Aorta (tissue), 5 donors: Measurements from ENCODE around the gene CDC5L. TPM values are rescaled to one million over a fixed set of nuclear protein-coding genes. Genes with fewer than 3 reads are reported as not detected.

ENCODE experiments used
- ATAC-seq: fragments of 200-7000 bp; cut with Tn5 transposase; one replicate; pipeline ENCODE4 v1.9.1; 2022; ENCODE audit warnings: moderate library complexity; ENCODE audit not compliant: low FRiP score
- DNase-seq, 2 donors: peaks; one replicate each; pipeline ENCODE4 v3.0.0-alpha.2; 2020
- H3K27ac ChIP-seq, 2 donors: one replicate each; pipeline ENCODE4 v1.5.1; 2013; ENCODE audit warnings: low read length in 2 of 2, mild to moderate bottlenecking in 2 of 2, moderate library complexity in 2 of 2, control low read depth in 1 of 2, inconsistent platforms in 1 of 2, low read depth in 1 of 2
- H3K27me3 ChIP-seq, 2 donors: one replicate each; pipeline ENCODE4 v1.6.1; 2013; ENCODE audit warnings: control low read depth in 1 of 2, low read length in 1 of 2, mild to moderate bottlenecking in 1 of 2, moderate library complexity in 1 of 2; ENCODE audit not compliant: insufficient read depth in 2 of 2, control insufficient read depth in 1 of 2
- H3K36me3 ChIP-seq, 2 donors: one replicate each; pipeline ENCODE4 v1.6.1; 2013; ENCODE audit warnings: control low read depth in 1 of 2, low read length in 1 of 2, mild to moderate bottlenecking in 1 of 2; ENCODE audit not compliant: insufficient read depth in 2 of 2, control insufficient read depth in 1 of 2
- H3K4me1 ChIP-seq, 2 donors: one replicate each; pipeline ENCODE4 v1.6.1; 2013; ENCODE audit warnings: low read length in 2 of 2, control low read depth in 1 of 2, mild to moderate bottlenecking in 1 of 2, moderate library complexity in 1 of 2; ENCODE audit not compliant: insufficient read depth in 2 of 2, control insufficient read depth in 1 of 2
- H3K4me3 ChIP-seq, 2 donors: one replicate each; pipeline ENCODE4 v1.5.1; 2013; ENCODE audit warnings: low read length in 2 of 2, control low read depth in 1 of 2, mild to moderate bottlenecking in 1 of 2
- H3K9me3 ChIP-seq: one replicate; pipeline ENCODE4 v1.6.1; 2013; ENCODE audit warnings: mild to moderate bottlenecking, low read length; ENCODE audit not compliant: control insufficient read depth
- WGBS, 2 donors: extraction: QIAGEN DNeasy Blood & Tissue Kit; methylation state at CpG; one replicate each; pipeline ENCODE4 v1.1.7; 2013; 5-methylcytosine and 5-hydroxymethylcytosine counted together
- intact Hi-C, 2 donors: fragments of 100-400 bp; cut with DNase I; formaldehyde crosslinking; loops; one replicate each; pipeline versions ENCODE4 v1.14.2 to v1.15.0; 2022
- microRNA-seq, 2 donors: library from miRNA; unstranded; fragments of <30 nt; microRNA quantifications; one replicate each; pipeline ENCODE4 v1.2.0, GENCODE V29; 2020
- polyA plus RNA-seq, 2 donors: library from polyadenylated mRNA; stranded (reverse); fragments of 200-250 nt; gene quantifications; one replicate each; pipeline ENCODE4 v1.2.3, GENCODE V29; 2013
- total RNA-seq, 2 donors: library from RNA; stranded (reverse); fragmentation: NEBNext Ultra II Directional; extraction: Animal tissue kit (Norgen Biotek cat#: 25700); gene quantifications; one replicate each; pipeline ENCODE4 v1.2.1, GENCODE V29; 2021
- donor health status: healthy with polysubstance abuse.
- donor health status: Bipolar disorder and iron deficiency.
- donor health status: DM: no; HTN: no; CAD: no.
- donor health status: DM: no; HTN: no; CAD: no.
- donor health status: DM: yes; HTN: yes; CAD: no.

Gene CDC5L
- total and polyA plus RNA-seq, 4 donors: 7.0 to 22.6 (median 13.9) TPM

GRCh38 chr6:44496665-44497369 lies 109.3 kb downstream of the CDC5L start:
- DNase-seq (no peak), ATAC-seq (no peak)
- 48 to 49% methylated on average over 9 of the region's 9 CpGs for WGBS, 2 donors
- Histone ChIP-seq H3K27me3 (no peaks in the 10 kb centered on the region), H3K36me3 (no peaks in the 10 kb centered on the region), H3K4me1 (no peaks in the 10 kb centered on the region), H3K9me3 (peaks cover 1% of the 10 kb centered on the region), H3K27ac (no peak overlapping the region), H3K4me3 (no peak overlapping the region)
- intact Hi-C loops: no loop called here

- Histone ChIP-seq H3K9me3 (peaks cover 1% of the 10 kb centered on the region), H3K27me3 (no peaks in the 10 kb centered on the region), H3K27ac (no peak overlapping the region), H3K36me3 (no peaks in the 10 kb centered on the region), H3K4me3 (no peak overlapping the region), H3K4me1 (no peaks in the 10 kb centered on the region)
- DNase-seq: no peak
- no peak for ATAC-seq
- 94% methylated on average over 5 of the region's 5 CpGs for WGBS, 2 donors
- intact Hi-C loops: no loop called here
These were observed 110.3 kb downstream of the CDC5L start for GRCh38 chr6:44497807-44498206.

GRCh38 chr6:44498436-44498835 lies 110.9 kb downstream of the CDC5L start:
- intact Hi-C loops: no loop called here

GRCh38 chr6:44499609-44500008 lies 112.1 kb downstream of the CDC5L start:
- WGBS, 2 donors: 86 to 87% methylated on average over 5 of the region's 5 CpGs
- intact Hi-C loops: no loop called here

More at GRCh38 chr6:44498436-44498835, 110.9 kb downstream of the CDC5L start:
- ATAC-seq: no peak
- no peaks in the 10 kb centered on the region for H3K4me1 ChIP-seq
- WGBS, 2 donors: 91% methylated on average over 5 of the region's 5 CpGs
- no peaks in the 10 kb centered on the region for H3K27me3 ChIP-seq
- no peaks in the 10 kb centered on the region for H3K36me3 ChIP-seq
- H3K9me3 ChIP-seq: peaks cover 1% of the 10 kb centered on the region
- no peak overlapping the region for H3K27ac ChIP-seq
- H3K4me3 ChIP-seq: no peak overlapping the region
- no peak for DNase-seq

More at GRCh38 chr6:44499609-44500008, 112.1 kb downstream of the CDC5L start:
- no peak for DNase-seq
- Histone ChIP-seq H3K27me3 (no peaks in the 10 kb centered on the region), H3K27ac (no peak overlapping the region), H3K4me3 (no peak overlapping the region), H3K36me3 (no peaks in the 10 kb centered on the region), H3K9me3 (peaks cover 1% of the 10 kb centered on the region), H3K4me1 (no peaks in the 10 kb centered on the region)
- ATAC-seq: no peak

Small RNAs within 50 kb of the gene (microRNA-seq; reads per million reads assigned to microRNA genes)
- gene MIR4642: 0 reads per million in 2 donors

Other genes starting within 250 kb of the CDC5L start
- 1 to 10 TPM in 1 of 2 donors, under 1 TPM in 1; 0.81 to 2.2 TPM for gene CAPN11, start 228.9 kb upstream of the CDC5L start, total RNA-seq
- under 1 TPM in 1 of 2 donors, not detected in 1; 0.46 TPM for gene CAPN11, start 228.9 kb upstream of the CDC5L start, polyA plus RNA-seq
- gene MYMX, start 170.8 kb upstream of the CDC5L start, total RNA-seq: 1 to 10 TPM in 1 of 2 donors, not detected in 1; 1.6 TPM
- gene MYMX, start 170.8 kb upstream of the CDC5L start, polyA plus RNA-seq: 1 to 10 TPM in 1 of 2 donors, not detected in 1; 1.3 TPM
- 100 to 1,000 TPM; 121 to 142 TPM for gene SLC29A1, start 164.1 kb upstream of the CDC5L start, total RNA-seq
- 100 to 1,000 TPM in 1 of 2 donors, 10 to 100 TPM in 1; 38.3 to 120 TPM for gene SLC29A1, start 164.1 kb upstream of the CDC5L start, polyA plus RNA-seq
- 100 to 1,000 TPM; 490 to 636 TPM for gene HSP90AB1, start 140.6 kb upstream of the CDC5L start, total RNA-seq
- gene HSP90AB1, start 140.6 kb upstream of the CDC5L start, polyA plus RNA-seq: 100 to 1,000 TPM; 385 to 391 TPM
- gene SLC35B2, start 130.2 kb upstream of the CDC5L start, total RNA-seq: 10 to 100 TPM; 23.4 to 26.0 TPM
- 10 to 100 TPM; 10.6 to 27.7 TPM for gene SLC35B2, start 130.2 kb upstream of the CDC5L start, polyA plus RNA-seq
- gene NFKBIE, start 122.2 kb upstream of the CDC5L start, total RNA-seq: 10 to 100 TPM in 1 of 2 donors, 1 to 10 TPM in 1; 5.4 to 10.9 TPM
- gene NFKBIE, start 122.2 kb upstream of the CDC5L start, polyA plus RNA-seq: 1 to 10 TPM; 3.5 to 4.4 TPM
- not detected for gene TMEM151B, start 117.3 kb upstream of the CDC5L start, total RNA-seq
- not detected for gene TMEM151B, start 117.3 kb upstream of the CDC5L start, polyA plus RNA-seq
- 10 to 100 TPM in 1 of 2 donors, 1 to 10 TPM in 1; 7.0 to 11.5 TPM for gene AARS2, start 74.4 kb upstream of the CDC5L start, total RNA-seq
- gene AARS2, start 74.4 kb upstream of the CDC5L start, polyA plus RNA-seq: 1 to 10 TPM; 2.3 to 4.4 TPM
- gene SPATS1, start 45.1 kb upstream of the CDC5L start, total RNA-seq: not detected
- gene SPATS1, start 45.1 kb upstream of the CDC5L start, polyA plus RNA-seq: not detected